Measurements from ENCODE around the gene SPEG.

The SPEG gene

DNA sequence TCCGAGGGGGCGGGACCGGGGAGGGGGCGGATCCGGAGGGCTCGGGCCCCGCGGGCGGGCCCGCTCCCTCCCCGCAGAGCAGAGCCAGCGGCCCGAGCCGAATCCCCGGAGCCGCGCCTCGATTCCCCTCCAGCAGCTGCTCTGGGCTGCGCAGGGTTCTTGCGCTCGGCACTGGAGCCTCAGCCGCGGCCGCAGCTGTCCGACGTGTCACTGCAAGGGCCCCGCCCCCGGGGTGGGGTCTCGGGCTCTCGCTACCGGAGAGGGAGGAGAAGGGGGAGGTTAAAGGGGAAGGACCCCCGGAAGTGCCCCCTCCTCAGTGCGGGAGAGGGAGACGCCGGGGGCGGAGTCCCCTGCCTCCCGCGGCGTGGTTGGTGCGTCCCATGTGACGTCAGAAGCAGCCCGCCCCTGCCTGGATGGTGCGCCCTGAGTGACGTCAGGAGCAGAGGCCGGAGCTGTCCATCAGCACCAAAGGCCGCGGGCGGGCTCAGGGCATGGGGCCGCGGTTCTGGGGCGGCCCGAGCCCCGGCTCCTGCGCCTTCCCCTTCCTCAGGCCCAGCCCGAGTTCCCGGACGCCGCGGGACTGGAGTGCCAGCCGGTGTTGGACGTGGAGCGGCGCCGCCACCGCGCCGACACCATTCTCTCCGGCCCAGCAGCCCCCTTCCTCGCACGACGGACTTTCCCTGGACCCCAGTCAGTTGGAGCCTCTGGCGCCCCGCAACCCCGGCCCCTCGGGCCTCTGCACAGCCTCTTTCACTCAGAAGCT is 109.1 kb downstream of the SPEG start, which contains the start of the genes CHPF and TMEM198:
CHPF (minus strand) TSS at position 214 of the 763 bp plus-strand sequence. CDS start 271 bp downstream, outside the sequence.
TMEM198 (plus strand) TSS at position 433 of the 763 bp plus-strand sequence. CDS start 700 bp downstream, outside the sequence.
- peak; percentile 76 to 82 for DNase-seq (ENCODE audit: low read depth in 2 of 2, low spot score in 1 of 2)

DNA sequence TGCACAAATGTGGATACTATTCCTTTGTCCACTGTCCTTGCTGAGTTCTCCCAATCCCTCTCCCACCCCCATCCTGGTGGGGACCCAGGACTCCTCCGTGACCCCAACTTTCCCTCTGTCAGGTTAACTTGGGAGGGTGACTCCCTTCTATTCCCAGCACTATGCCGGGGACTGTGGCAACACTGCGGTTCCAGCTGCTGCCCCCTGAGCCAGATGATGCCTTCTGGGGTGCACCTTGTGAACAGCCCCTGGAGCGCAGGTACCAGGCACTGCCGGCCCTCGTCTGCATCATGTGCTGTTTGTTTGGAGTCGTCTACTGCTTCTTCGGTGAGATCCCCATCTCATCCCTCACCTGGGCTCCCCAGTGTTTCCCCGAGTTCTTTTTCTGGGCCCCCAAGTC is 109.9 kb downstream of the SPEG start:
- no peak for DNase-seq (ENCODE audit: low read depth in 2 of 2, low spot score in 1 of 2)

DNA sequence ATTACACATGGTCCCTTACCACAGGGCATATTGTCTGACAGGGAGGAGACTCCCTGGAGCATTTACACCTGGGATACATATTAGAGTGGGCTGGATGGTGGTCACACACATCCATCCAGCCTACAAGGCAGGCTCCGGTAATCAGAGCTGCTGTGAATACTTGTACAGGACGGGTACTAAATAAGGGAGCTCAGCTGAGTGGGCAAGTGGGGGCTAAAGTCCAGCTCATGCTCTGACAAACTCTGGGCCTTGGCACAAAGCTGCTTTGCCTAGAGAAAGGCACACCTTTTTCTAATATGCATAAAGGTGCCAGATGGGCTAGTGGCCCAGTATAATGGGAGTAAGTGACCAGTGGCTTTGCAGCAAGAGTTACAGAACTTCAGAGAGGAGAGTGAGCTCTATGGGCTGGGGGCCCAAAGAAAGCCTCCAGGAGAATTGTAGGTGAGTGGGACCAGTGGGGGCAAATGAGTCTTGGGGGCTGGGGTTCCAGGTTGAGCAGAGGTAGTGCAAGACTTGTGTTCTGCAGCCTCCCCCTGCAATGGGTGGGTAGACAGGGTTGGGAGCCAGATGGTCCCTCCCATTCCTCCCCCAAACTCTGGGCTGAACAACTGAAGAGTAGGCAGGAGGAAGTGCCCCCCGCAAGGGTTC is 110.8 kb downstream of the SPEG start:
- DNase-seq (ENCODE audit: low read depth in 2 of 2, low spot score in 1 of 2): no peak

DNA sequence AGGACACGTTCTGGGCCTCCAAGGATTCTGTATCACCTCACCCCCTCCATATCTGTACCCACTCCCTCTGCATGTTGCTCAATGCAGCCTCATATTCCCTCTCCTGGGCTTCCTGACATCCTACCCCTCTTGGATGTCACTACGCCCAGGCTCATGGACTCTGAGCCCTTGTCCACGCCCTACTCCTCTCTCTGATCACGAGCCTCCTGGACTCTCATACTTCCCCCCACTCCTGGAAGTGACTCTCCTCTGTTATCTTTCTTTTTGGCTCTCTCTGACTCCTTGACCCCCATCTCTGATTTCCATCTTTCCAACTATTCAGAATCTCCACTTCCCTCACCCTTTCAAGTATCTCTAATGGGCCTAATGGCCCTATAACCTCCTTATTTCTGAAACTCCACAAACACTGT is 111.3 kb downstream of the SPEG start:
- DNase-seq (ENCODE audit: low read depth in 2 of 2, low spot score in 1 of 2): no peak

DNA sequence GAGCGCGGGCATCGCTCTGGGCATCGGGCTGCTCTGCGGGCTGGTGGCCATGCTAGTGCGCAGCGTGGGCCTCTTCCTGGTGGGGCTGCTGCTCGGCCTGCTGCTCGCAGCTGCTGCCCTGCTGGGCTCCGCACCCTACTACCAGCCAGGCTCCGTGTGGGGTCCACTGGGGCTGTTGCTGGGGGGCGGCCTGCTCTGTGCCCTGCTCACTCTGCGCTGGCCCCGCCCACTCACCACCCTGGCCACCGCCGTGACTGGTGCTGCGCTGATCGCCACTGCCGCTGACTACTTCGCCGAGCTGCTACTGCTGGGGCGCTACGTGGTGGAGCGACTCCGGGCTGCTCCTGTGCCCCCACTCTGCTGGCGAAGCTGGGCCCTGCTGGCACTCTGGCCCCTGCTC is 113.0 kb downstream of the SPEG start:
- no peak for DNase-seq (ENCODE audit: low read depth in 2 of 2, low spot score in 1 of 2)
